Stimulated activated CD8-positive, alpha-beta memory T cell treated with anti-CD3 and anti-CD28 coated beads, Interleukin-4, amount 100 ng/mL, for 4 hours (primary cell): ENCODE results near the gene ALG10B.
"Not testable (repeated sequence)": the region's sequence is repeated elsewhere in the genome, so short reads cannot be mapped to it uniquely, and the experiment has no call there.

Source experiments
- DNase-seq, 2 donors: peaks; one replicate each; pipeline ENCODE4 v3.0.0-alpha.2; 2020; ENCODE audit warnings: low read depth in 2 of 2, low spot score in 1 of 2

Gene ALG10B

GRCh38 chr12:38316391-38317129 lies at the start of gene ALG10B:
Gene ALG10B (plus strand): TSS chr12:38316774. CDS start chr12:38316894, 120 bp downstream.
- peak; percentile 84 to 88 for DNase-seq

GRCh38 chr12:38268612-38269011 lies 48.0 kb upstream of the ALG10B start:
- no peak for DNase-seq

GRCh38 chr12:38269897-38270296 lies 46.7 kb upstream of the ALG10B start:
- no peak for DNase-seq

- DNase-seq = no peak
Observed at GRCh38 chr12:38279756-38280155, 36.8 kb upstream of the ALG10B start.

GRCh38 chr12:38282886-38283285 lies 33.7 kb upstream of the ALG10B start:
- DNase-seq = no peak

- DNase-seq = no peak
Observed at GRCh38 chr12:38289396-38289795, 27.2 kb upstream of the ALG10B start.

GRCh38 chr12:38291160-38291559 lies 25.4 kb upstream of the ALG10B start:
- DNase-seq = no peak

- not testable (repeated sequence) for DNase-seq
Observed at GRCh38 chr12:38302972-38303371, 13.6 kb upstream of the ALG10B start.

- DNase-seq = not testable (repeated sequence)
Observed at GRCh38 chr12:38321966-38322365, 5.4 kb downstream of the ALG10B start.

- DNase-seq = no peak
Observed at GRCh38 chr12:38324912-38325311, 8.3 kb downstream of the ALG10B start.

GRCh38 chr12:38327356-38327755 lies 10.8 kb downstream of the ALG10B start:
- no peak for DNase-seq

GRCh38 chr12:38328306-38328895 lies 11.8 kb downstream of the ALG10B start:
- no peak for DNase-seq

- not testable (repeated sequence) for DNase-seq
Observed at GRCh38 chr12:38330414-38330813, 13.8 kb downstream of the ALG10B start.

GRCh38 chr12:38332814-38333213 lies 16.2 kb downstream of the ALG10B start:
- DNase-seq = no peak

GRCh38 chr12:38342444-38342843 lies 25.9 kb downstream of the ALG10B start:
- DNase-seq = no peak

- not testable (repeated sequence) for DNase-seq
Observed at GRCh38 chr12:38343256-38343655, 26.7 kb downstream of the ALG10B start.

GRCh38 chr12:38343916-38344315 lies 27.3 kb downstream of the ALG10B start:
- DNase-seq = not testable (repeated sequence)

GRCh38 chr12:38350342-38351174 lies 34.0 kb downstream of the ALG10B start:
- DNase-seq = no peak

- not testable (repeated sequence) for DNase-seq
Observed at GRCh38 chr12:38351175-38351508, 34.6 kb downstream of the ALG10B start.

GRCh38 chr12:38367506-38367905 lies 50.9 kb downstream of the ALG10B start:
- DNase-seq = no peak

- no peak for DNase-seq
Observed at GRCh38 chr12:38370311-38370710, 53.7 kb downstream of the ALG10B start.

- no peak for DNase-seq
Observed at GRCh38 chr12:38373784-38374183, 57.2 kb downstream of the ALG10B start.
